GM06990 (cell line): ENCODE measurements around the gene LEP.

Experiments used
- DNase-seq: peaks from one replicate; pipeline ENCODE4 v3.0.0-alpha.2; 2011; ENCODE audit not compliant: insufficient read length; ENCODE audit errors: extremely low read depth
- H3K27me3 ChIP-seq: replicated peaks from 2 replicates; pipeline ENCODE4 v1.6.0; 2011; ENCODE audit warnings: low read length; ENCODE audit not compliant: control insufficient read depth, insufficient read depth
- H3K36me3 ChIP-seq: 2 replicates; pipeline ENCODE4 v1.5.1; 2011; ENCODE audit warnings: low read length; ENCODE audit not compliant: control insufficient read depth, insufficient read depth
- H3K4me3 ChIP-seq: replicated peaks from 2 replicates; pipeline ENCODE4 v1.5.1; 2011; ENCODE audit warnings: low read depth, mild to moderate bottlenecking, control low read depth, low read length
- CTCF ChIP-seq: IDR thresholded peaks from 2 replicates; pipeline ENCODE4 v1.5.1; 2011; ENCODE audit warnings: low read length, control low read depth, mild to moderate bottlenecking, inconsistent platforms; ENCODE audit not compliant: insufficient read depth, poor library complexity, severe bottlenecking

LEP gene

GRCh38 chr7:128265906-128266300, 24.8 kb downstream of the LEP start:
- no peaks in the 10 kb centered on the region; the same call in 1 of the 2 replicates for H3K27me3 ChIP-seq
- H3K4me3 ChIP-seq = no peak overlapping the region
- no peaks in the 10 kb centered on the region for H3K36me3 ChIP-seq
- TF ChIP-seq CTCF = no peak
- no peak for DNase-seq

GRCh38 chr7:128266529-128266882, 25.4 kb downstream of the LEP start:
- no peak for TF ChIP-seq CTCF
- no peak for DNase-seq
- Histone ChIP-seq H3K36me3 (no peaks in the 10 kb centered on the region), H3K4me3 (no peak overlapping the region), H3K27me3 (no peaks in the 10 kb centered on the region; the same call in 1 of the 2 replicates)

GRCh38 chr7:128266883-128267594, 26.0 kb downstream of the LEP start:
- H3K36me3 ChIP-seq = no peaks in the 10 kb centered on the region
- no peak overlapping the region for H3K4me3 ChIP-seq
- no peaks in the 10 kb centered on the region; the same call in 1 of the 2 replicates for H3K27me3 ChIP-seq
- TF ChIP-seq CTCF = no peak
- DNase-seq = no peak

DNA sequence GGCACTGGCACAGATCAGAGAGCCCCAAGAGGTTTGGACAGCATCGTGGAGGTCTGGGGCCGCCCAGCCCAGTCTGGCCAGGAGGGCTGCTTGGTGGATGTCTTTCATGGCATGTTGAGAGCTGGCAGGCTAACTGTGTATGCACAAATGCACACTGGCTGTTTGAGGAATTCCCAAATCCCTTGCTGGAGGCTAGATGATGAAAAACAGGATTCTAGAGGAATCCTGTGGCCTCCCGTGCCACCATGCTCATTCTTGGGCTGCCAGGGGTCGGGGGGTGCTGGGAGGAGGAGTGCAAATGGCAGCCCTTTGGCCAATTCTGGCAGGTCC, 26.5 kb downstream of the LEP start:
- no peak overlapping the region for H3K4me3 ChIP-seq
- no peak for TF ChIP-seq CTCF

GRCh38 chr7:128268233-128268632, 27.2 kb downstream of the LEP start:
- TF ChIP-seq CTCF = no peak
- H3K27me3 ChIP-seq = no peaks in the 10 kb centered on the region; the same call in 1 of the 2 replicates
- DNase-seq = no peak
- H3K4me3 ChIP-seq = no peak overlapping the region
- H3K36me3 ChIP-seq = no peaks in the 10 kb centered on the region

More for the DNA sequence above, 26.5 kb downstream of the LEP start:
- H3K27me3 ChIP-seq = no peaks in the 10 kb centered on the region; the same call in 1 of the 2 replicates
- no peaks in the 10 kb centered on the region for H3K36me3 ChIP-seq
- DNase-seq = no peak

- no peak overlapping the region for H3K4me3 ChIP-seq
- H3K36me3 ChIP-seq = no peaks in the 10 kb centered on the region
- no peaks in the 10 kb centered on the region; the same call in none of the 2 replicates for H3K27me3 ChIP-seq
- DNase-seq = no peak
- no peak for TF ChIP-seq CTCF
Measured at GRCh38 chr7:128270826-128271272, 29.8 kb downstream of the LEP start.
